NOMO-1 (cell line): ENCODE data around the gene ZNF391.
"Not testable (repeated sequence)": the region's sequence is repeated elsewhere in the genome, so short reads cannot be mapped to it uniquely, and the experiment has no call there.

Experiments
- DNase-seq, 2 experiments: peaks; one replicate each; lab custom pipeline; 2025; ENCODE audit not compliant: unreplicated experiment in 2 of 2; lab: John Stamatoyannopoulos, UW

ZNF391 gene

GRCh38 chr6:27388293-27389197, at the start of gene ZNF391:
Gene ZNF391, plus strand, starts transcription at chr6:27388759. Its CDS starts 11,612 bp downstream, at chr6:27400371.
- DNase-seq, result peak; percentile 27 to 43

- no peak for DNase-seq
Measured at GRCh38 chr6:27352850-27353249, 35.7 kb upstream of the ZNF391 start.

GRCh38 chr6:27358786-27359185, 29.8 kb upstream of the ZNF391 start:
- DNase-seq, result no peak

GRCh38 chr6:27359231-27359630, 29.3 kb upstream of the ZNF391 start:
- DNase-seq, result no peak

GRCh38 chr6:27368202-27368601, 20.4 kb upstream of the ZNF391 start:
- DNase-seq, result no peak

GRCh38 chr6:27370391-27370790, 18.2 kb upstream of the ZNF391 start:
- no peak for DNase-seq

GRCh38 chr6:27374824-27375612, 13.5 kb upstream of the ZNF391 start:
- no peak for DNase-seq

GRCh38 chr6:27375613-27376079, 12.9 kb upstream of the ZNF391 start:
- no peak for DNase-seq

GRCh38 chr6:27378406-27378805, 10.2 kb upstream of the ZNF391 start:
- not testable (repeated sequence) for DNase-seq

- not testable (repeated sequence) for DNase-seq
Measured at GRCh38 chr6:27381001-27381400, 7.6 kb upstream of the ZNF391 start.

GRCh38 chr6:27383011-27383410, 5.5 kb upstream of the ZNF391 start:
- DNase-seq, result no peak

- no peak for DNase-seq
Measured at GRCh38 chr6:27383481-27383880, 5.1 kb upstream of the ZNF391 start.

GRCh38 chr6:27392623-27393022, 4.1 kb downstream of the ZNF391 start:
- DNase-seq, result no peak

GRCh38 chr6:27394073-27394472, 5.5 kb downstream of the ZNF391 start:
- no peak for DNase-seq

- no peak for DNase-seq
Measured at GRCh38 chr6:27400877-27401642, 12.5 kb downstream of the ZNF391 start.

GRCh38 chr6:27406085-27406484, 17.5 kb downstream of the ZNF391 start:
- no peak for DNase-seq

- DNase-seq, result no peak
Measured at GRCh38 chr6:27407153-27407814, 18.7 kb downstream of the ZNF391 start.

GRCh38 chr6:27414300-27414699, 25.7 kb downstream of the ZNF391 start:
- no peak for DNase-seq

GRCh38 chr6:27414996-27415395, 26.4 kb downstream of the ZNF391 start:
- no peak for DNase-seq

GRCh38 chr6:27415898-27416297, 27.3 kb downstream of the ZNF391 start:
- no peak for DNase-seq
